Stimulated activated CD4-positive, alpha-beta T cell treated with anti-CD3 and anti-CD28 coated beads, Interleukin-12 subunit alpha, Interleukin-12 subunit beta, amount 100 ng/mL, for 48 hours (primary cell): Measurements from ENCODE around the gene DRP2.
"Not testable (repeated sequence)": the region's sequence is repeated elsewhere in the genome, so short reads cannot be mapped to it uniquely, and the experiment has no call there.

Source experiments
- DNase-seq, 3 donors: peaks; one replicate each; pipeline ENCODE4 v3.0.0-alpha.2; 2020; ENCODE audit warnings: low read depth in 2 of 3, low spot score in 1 of 3

The DRP2 gene

DNA sequence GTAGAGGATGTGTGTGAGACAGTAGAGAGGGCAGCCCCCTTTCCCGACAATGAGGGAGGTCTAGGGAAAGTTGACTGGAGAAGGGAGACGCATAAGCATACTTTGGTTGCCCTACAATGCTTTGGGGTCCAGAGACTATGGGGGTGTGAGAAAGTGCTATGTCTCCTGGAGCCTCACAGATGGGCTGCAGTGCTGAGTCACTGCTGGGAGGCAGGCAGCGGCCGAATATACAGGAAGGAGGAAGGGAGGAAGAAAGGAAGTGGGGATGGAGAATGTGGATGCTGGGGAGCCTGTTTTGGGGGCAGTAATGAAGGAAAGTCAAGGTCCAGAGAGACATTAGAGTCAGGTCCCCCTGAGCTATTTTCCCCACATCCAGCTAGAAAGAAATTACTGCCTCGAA lies 12.7 kb downstream of the DRP2 start:
- DNase-seq, result no peak

DNA sequence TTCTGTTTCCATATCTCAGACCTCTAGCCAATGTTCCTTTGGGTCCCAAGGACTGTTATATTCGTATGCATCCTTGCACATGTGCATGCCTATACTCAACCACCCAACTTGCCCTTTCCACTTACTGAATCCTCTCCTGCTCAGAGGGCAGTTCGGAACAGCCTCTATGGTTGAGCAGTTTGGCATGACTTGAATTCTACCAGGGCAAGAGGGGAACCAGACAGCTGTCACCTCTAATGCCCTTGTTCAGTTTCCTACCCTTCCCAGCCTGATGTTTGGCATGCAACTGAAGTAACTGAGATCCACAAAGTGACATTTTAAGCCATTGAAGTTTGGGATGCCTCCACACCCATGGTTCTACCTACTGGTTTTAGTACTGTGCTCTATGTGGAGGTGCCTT lies 17.5 kb downstream of the DRP2 start:
- no peak for DNase-seq

DNA sequence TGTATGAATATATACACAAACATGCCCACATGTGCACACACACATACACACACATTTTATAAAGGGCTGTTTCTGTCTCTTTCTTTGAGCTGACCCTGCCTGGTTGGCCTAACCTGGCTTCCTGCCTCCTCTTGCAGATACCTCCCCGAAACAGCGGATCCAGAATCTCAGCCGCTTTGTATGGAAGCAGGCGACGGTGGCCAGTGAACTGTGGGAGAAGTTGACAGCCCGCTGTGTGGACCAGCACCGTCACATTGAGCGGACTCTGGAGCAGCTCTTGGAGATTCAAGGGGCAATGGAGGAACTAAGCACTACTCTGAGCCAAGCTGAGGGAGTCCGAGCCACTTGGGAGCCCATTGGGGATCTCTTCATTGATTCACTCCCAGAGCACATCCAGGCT lies 21.9 kb downstream of the DRP2 start:
- DNase-seq, result no peak

DNA sequence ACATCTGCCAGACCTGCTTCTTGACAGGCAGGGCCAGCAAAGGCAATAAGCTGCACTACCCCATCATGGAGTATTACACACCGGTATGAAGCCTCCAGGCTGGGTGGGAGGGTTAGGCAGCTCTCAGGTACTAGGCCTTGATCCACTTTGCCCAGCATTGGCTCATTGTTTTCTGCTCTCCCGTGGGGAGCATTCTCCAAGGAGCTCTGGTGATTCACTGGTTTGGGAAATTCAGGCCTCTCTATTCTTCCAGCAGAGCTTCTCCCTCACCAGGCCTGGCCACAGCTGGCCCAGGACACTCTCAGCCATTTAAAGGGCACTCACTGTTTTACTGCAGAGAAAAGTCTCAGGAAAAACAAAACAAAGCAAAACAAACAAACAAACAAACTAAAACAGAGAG lies 33.0 kb downstream of the DRP2 start:
- DNase-seq, result no peak

DNA sequence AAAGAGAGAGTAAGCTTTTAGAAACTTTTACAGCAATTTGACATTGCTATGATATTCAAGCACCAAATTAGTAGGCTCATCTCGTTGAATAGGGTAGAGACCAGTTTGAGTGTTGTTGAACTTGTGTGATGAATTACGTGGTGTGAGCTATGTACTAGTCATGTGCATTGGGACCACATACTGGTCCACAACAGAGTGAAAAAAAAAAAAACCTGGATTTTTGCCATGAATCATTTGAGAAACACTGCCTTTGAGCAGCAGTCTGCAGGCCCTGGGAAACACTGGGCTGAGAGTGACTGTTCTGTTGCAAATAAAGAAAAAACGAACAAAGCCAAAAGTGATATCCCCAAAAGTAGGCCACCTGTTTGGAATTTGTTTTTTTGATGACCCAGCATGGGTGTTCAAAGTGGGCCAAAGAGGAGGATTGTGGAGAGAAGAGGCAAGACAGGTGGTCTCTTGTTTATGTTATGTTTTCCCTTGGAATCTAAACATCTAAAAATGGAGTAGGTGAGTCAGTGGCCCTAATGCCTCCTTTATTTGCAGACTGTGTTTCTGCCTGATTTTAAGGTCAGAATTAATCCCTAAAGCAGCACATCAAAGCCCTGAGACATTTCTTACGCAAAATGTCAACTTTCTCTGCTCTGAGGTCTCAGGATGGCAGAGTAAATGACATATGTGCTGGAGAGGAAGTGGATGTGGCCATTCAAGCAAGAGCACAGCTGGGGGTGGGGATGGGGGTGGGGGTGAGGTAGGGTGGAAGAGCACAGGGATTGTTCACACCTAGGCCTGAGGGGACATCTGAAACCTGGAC lies 38.1 kb downstream of the DRP2 start:
- no peak for DNase-seq

DNA sequence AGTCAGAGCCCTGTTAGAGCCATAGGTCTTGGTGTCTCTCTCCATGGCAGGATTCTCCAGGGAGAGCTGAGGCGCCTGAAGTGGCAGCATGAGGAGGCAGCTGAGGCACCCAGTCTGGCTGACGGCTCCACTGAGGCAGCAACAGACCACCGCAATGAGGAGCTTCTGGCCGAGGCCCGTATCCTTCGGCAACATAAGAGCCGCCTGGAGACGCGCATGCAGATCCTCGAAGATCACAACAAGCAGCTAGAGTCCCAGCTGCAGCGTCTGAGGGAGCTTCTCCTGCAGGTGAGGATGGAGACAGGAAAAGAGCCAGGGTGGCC lies 38.6 kb downstream of the DRP2 start:
- no peak for DNase-seq

DNA sequence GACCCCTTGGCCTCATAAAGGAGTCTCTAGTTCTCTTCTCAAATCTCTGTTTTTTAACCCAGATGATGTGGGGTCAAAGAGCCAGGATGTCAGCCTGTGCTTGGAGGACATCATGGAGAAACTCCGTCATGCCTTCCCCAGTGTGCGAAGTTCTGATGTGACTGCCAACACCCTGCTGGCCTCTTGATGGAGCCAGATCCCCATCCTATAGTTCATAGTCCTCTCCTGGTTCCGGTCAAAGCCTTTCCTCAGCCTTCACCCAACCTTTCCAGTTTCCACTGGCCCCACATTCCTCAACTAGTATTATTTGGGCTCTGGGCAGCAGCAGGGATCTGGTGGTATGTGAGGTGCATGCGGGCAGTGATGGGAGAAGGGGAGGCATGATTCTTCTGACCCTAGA lies 40.8 kb downstream of the DRP2 start:
- no peak for DNase-seq

DNA sequence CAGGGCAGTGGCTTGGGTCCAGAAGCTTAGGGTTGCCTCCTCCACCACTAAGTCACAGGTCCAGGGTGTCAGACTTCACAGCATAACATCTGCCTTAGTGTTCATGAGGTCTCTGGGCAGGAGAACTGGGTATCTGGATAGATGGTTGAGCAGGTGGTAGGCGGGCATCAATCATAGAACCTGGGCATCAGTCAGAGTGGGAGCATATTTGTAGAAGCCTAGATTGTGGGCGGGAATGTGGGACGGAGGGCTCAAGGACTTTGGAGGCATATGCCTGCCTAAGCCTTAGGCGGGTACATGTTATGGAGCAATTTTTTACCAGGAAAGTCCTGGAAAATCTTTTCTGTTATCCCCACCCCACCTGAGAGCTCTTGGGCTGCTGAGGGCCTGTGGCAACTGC lies 43.0 kb downstream of the DRP2 start:
- DNase-seq, result no peak

DNA sequence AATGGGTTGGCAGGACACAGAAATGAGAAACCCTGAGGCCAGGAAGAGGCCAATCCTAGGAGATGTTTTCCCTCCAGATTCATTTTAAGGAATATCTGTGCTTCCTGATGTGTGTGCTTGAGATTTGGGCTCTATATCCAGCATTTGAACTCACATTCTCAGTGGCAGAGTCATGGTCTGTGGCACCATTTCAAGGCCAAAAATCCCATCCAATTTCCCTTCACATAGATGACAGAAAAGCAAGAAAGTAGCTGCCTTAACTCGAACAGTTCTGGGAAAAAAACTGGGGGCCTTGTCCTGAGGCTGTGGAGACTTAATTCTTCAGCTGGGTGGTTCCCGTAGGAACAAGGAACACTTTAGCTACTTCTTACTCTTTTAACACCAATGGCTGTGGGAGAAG lies 44.2 kb downstream of the DRP2 start:
- no peak for DNase-seq

DNA sequence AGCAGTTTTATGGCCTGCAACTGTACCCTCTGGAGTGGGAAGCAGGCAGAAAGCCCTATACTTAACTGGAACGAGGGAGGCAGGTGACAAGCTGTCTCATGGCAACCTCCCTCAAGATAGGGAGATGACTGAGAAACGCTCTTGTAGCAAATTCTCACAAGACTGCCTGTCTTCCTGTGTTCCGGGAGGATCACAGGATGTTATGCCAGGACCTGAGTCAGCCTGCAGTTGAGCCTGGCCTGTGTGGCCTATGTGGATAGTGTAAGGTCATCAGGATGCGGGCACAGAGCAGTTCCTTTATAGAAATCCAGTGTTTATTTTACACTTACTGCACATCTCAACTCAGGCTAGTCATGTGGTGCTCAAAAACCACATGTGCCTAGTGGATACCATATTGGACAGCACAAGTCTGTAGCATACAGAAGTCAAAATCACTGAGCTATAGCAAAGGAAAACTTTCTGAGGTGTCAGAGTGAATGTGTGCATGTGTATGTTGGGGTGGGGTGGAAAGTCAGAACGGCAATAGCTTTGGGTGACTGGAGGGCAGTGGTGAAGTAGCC lies 46.4 kb downstream of the DRP2 start:
- DNase-seq, result no peak

DNA sequence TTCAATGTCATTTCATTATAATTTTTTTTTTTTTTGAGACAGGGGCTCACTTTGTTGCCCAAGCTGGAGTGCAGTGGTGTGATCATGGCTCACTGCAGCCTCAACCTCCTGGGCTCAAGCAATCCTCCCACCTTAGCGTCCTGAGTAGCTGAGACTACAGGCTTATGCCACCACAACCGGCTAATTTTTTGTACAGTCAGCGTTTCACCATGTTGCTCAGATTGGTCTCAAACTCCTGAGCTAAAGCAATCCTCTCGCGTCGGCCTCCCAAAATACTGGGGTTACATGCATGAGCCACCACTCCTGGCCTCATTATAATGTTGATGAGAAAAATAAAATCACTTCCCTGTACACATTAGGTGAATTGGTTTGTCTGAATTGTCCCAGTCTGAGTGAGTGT lies 54.6 kb downstream of the DRP2 start:
- no peak for DNase-seq

DNA sequence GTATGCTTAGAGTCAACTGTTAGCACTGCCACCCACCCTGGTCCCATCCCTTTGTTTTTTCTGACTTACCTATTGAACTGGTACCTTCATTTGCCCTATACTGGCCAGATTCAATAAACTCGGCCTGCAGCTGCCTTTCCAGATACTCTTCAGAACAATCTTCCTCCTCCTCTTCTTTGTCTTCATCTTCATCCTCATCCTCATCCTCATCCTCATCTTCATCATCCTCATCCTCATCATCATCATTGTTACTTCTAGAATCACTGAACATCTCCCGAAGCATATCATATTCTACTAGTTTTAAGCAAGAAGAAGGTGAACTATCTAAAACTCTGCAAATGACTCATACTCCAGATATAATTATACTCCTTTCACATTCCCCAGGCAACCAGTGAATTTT lies 56.7 kb downstream of the DRP2 start:
- no peak for DNase-seq

DNA sequence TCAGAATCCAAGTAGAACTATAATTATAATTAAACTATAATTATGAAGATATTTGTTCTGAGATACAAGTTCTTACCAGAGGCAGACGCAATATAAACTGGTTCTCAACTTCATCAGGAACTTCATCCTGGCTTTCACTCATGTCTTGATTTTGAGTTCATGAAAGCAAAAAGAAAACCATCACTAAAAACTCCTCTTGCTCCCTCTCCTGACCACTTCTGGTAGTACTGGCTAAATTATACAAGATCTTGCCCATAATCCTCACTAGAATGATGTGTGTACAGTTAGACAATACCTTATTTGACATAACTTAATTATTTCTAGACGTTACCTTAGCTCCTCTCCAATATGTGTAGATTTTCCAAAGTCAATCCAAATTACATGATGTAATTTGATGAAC lies 67.8 kb downstream of the DRP2 start:
- DNase-seq, result peak in 1 of 3 donors; percentile 57

DNA sequence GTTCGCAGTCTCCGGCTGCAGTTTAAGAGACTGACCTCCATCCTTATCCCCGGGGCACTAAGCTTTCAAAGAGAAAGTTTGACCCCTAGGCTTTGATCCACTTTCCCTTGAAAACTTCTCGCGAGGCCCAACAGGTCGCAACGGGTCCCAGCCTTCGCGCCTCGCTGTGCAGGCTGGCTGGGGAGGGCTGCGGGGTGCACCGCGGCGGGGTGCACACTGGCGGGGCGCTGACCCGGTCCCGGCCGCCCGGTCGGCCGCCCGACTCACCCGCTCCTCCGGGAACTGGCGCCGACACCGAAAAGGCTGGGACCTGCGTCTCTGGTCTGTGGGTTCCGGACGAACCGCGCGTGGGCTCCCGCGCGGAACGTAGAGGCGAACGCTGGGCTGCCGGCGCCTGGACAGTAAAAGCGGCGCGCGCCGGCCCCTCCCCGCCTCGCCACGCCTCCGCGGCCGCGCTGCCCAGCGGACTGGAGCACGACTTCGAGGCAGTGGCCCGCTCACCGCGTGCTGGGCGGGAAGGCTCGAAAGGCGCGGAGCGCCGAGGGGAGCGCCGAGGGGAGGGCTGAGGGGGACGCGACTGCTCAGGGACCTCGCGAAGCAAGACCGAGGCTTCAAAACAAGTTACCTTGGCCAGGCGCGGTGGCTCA lies 71.5 kb downstream of the DRP2 start, which contains the start of gene TAF7L:
TSS of gene TAF7L (minus strand) at position 378 of the 647 bp plus-strand sequence. CDS start 3,791 bp downstream, outside the sequence.
- DNase-seq, result no peak

DNA sequence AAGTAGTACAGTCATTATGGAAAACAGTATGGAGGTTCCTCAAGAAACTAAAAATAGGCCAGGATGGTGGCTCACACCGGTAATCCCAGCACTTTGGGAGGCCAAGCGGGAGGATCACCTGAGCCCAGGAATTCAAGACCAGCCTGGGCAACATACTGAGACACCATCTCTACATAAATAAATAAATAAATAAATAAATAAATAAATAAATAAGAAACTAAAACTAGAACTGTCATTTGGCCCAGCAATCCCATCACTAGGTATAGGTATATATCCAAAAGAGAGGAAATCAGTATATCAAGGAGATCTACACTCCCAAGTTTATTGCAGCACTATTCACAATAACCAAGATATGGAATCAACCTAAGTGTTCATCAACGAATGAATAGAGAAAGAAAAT lies 76.0 kb downstream of the DRP2 start:
- not testable (repeated sequence) for DNase-seq

DNA sequence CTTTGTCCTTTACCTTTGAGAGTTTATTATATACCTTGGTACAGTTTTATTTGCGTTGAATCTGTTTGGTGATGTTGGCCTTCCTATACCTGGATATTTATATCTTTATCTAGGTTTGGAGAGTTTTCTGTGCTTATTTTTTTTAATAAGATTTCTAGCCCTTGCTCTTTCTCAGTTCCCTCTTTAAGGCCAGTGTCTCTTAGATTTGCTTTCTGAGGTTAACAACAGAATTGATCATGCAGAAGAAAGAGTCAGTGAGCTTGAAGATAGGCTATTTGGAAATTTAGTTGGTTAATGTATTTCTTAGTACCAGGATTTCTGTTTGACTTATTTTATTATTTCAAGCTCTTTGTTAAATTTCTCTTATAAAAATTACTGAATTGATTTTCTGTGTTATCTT lies 84.2 kb downstream of the DRP2 start:
- DNase-seq, result no peak
